GM21825 (cell line): Measurements from ENCODE around the gene TAGLN2.

Experiments
- ATAC-seq: cut with Tn5 transposase; IDR thresholded peaks from one replicate; pipeline ENCODE4 v1.9.1; 2021; ENCODE audit warnings: mild to moderate bottlenecking, moderate library complexity; ENCODE audit not compliant: unreplicated experiment

TAGLN2 gene

DNA sequence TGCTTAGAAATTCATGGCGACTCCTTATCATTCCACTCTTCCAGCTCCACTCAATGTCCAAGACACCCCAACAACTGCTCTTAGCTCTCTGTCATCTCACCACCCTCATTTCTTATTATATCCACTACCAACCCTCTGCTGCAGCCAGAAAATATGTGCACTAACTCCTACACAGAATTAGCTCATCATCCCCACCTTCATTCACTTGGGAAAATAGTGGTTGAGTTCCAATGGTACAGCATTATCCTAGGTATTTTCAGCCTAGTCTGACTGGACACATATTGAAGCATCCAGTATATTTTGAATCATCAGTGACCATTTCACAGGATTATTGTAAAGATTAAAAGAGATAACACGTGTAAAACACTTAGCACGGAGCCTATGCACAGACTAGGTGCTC lies 46.2 kb downstream of the TAGLN2 start:
- no peak for ATAC-seq

GRCh38 chr1:159877695-159878444 lies 47.4 kb downstream of the TAGLN2 start:
- no peak for ATAC-seq

DNA sequence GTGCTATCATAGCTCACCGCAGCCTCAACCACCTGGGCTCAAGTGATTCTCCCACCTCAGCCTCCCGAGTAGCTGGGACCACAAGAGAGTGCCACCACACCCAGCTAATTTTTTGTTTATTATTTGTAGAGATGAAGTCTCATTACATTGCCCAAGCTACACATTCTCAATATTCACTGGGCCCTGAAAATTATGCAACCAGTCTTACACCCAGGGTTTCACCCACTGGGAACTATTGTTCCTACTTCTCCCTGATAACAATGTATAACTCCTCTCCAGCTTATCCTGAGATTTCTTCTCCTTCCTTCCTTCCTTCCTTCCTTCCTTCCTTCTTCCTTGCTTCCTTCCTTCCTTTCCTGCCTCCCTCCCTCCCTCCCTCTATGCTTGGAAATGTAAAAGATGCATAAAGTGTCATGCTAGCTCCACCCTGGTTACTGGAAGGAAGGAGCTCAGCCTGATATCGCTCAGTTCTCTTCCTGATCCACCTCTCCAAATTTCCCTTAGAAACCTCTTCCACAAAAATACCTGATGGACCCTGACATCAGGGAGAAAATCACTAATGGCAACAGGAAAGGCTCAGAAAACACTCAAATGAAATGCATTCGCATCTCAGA lies 51.7 kb downstream of the TAGLN2 start:
- no peak for ATAC-seq

- no peak for ATAC-seq
Measured at GRCh38 chr1:159872891-159873290, 52.4 kb downstream of the TAGLN2 start.

DNA sequence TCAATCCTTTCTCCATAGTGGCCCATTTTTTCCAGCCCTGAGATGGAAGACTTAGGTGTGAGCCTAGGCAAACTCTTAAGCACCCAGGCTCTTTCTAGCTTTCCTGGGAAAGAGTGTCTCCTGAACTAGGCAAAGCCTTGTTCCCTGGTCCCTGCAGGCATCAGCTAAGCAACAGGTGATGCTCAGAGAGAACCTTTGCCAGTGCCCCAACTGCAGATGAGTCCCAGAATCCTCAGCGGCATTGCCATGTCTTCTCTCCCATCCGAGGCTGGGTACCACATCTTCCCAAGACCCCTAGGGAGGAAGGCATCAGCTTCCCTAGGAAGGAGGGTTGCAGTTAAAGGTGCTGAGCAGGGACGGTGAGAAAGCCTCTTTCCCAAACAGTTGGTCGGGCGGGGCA lies 54.6 kb downstream of the TAGLN2 start:
- no peak for ATAC-seq

DNA sequence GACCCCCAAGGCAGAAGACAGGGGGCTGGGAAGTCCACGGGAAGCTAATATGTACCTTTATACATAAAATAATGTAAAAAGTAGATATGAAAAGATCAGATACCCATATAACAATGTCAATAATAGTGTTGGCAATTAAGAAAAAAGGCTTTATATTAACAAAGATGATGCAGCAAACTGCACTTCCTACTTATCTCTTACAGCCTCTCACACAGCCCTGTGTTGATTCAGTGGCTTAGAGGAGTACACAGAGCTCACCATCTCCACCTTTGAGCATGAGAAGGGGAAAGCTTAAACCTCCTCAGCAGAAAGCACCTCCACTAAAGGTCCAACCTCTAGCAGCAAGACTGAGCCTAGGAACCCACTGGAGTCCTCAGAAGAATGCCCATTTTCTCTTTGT lies 55.7 kb downstream of the TAGLN2 start:
- ATAC-seq, result no peak

- ATAC-seq, result no peak
Measured at GRCh38 chr1:159869173-159869572, 56.1 kb downstream of the TAGLN2 start.

- no peak for ATAC-seq
Measured at GRCh38 chr1:159868766-159869165, 56.5 kb downstream of the TAGLN2 start.
